Endothelial cell of umbilical vein (primary cell): Measurements from ENCODE around the gene CDC42EP3. TPM values are rescaled to one million over a fixed set of nuclear protein-coding genes. Genes with fewer than 3 reads are reported as not detected.

Experiments
- BruUV-seq: library from RNA; stranded (reverse); fragments of 400-500 nt; replicated peaks from 2 replicates; lab custom pipeline; 2021; lab: Mats Ljungman, UMichigan
- CTCF ChIA-PET: fragments of 300-600, 350-600 bp; sonication (Branson Sonifier 250); formaldehyde crosslinking; loops from one replicate; lab custom pipeline; 2021; ENCODE audit warnings: antibody characterized with exemption, inconsistent platforms; lab: Charles Lee
- POLR2A ChIA-PET: fragments of 300-600, 350-600 bp; sonication (Branson Sonifier 250); formaldehyde crosslinking; loops from one replicate; lab custom pipeline; 2021; ENCODE audit warnings: antibody characterized with exemption, inconsistent platforms; lab: Charles Lee
- DNase-seq: peaks from one replicate; pipeline ENCODE4 v3.0.0-alpha.2; 2011; ENCODE audit warnings: low read depth, low spot score
- FAIRE-seq: peaks from 2 replicates; lab custom pipeline; 2011; peaks lifted over from hg19 to GRCh38; lab: Jason Lieb, UNC
- H2AFZ ChIP-seq: 2 replicates; pipeline ENCODE4 v1.6.0; 2012; ENCODE audit warnings: low read depth, low read length, control low read depth, inconsistent platforms
- H3K27ac ChIP-seq: 2 replicates; pipeline ENCODE4 v1.5.1; 2011; ENCODE audit warnings: low read depth, mild to moderate bottlenecking, control low read depth, low read length, moderate library complexity; ENCODE audit not compliant: insufficient read depth
- H3K27me3 ChIP-seq, 2 experiments: 2 replicates each; pipeline versions ENCODE4 v1.6.0 to v1.6.1; 2011; ENCODE audit warnings: low read length in 2 of 2, mixed read lengths in 1 of 2; ENCODE audit not compliant: control insufficient read depth in 2 of 2, insufficient read depth in 2 of 2
- H3K36me3 ChIP-seq, 2 experiments: 2 replicates in 1 of 2; 3 replicates in 1 of 2; pipeline ENCODE4 v1.5.1; 2011; ENCODE audit warnings: low read length in 2 of 2, mild to moderate bottlenecking in 1 of 2, moderate library complexity in 1 of 2; ENCODE audit not compliant: control insufficient read depth in 2 of 2, insufficient read depth in 2 of 2; ENCODE audit errors: extremely low read depth in 1 of 2
- H3K4me1 ChIP-seq: 3 replicates; pipeline ENCODE4 v1.5.1; 2011; ENCODE audit warnings: mild to moderate bottlenecking, low read length; ENCODE audit not compliant: control insufficient read depth, insufficient read depth; ENCODE audit errors: extremely low read depth
- H3K4me2 ChIP-seq: 2 replicates; pipeline ENCODE4 v1.6.1; 2011; ENCODE audit warnings: low read length, control low read depth, mixed read lengths; ENCODE audit not compliant: insufficient read depth
- H3K4me3 ChIP-seq, 3 experiments: fragments of 200-600 bp in 1 of 3; sonication (generic), shearing (Covaris generic) in 1 of 3; replicated peaks in 1 of 3; 2 replicates each; pipeline ENCODE4 v1.5.1; 2011 to 2016; ENCODE audit warnings: control low read depth in 3 of 3, low read length in 3 of 3, mild to moderate bottlenecking in 2 of 3, inconsistent platforms in 1 of 3, low read depth in 1 of 3, moderate library complexity in 1 of 3; ENCODE audit not compliant: insufficient read depth in 1 of 3
- H3K79me2 ChIP-seq: 2 replicates; pipeline ENCODE4 v1.6.0; 2012; ENCODE audit warnings: low read length, inconsistent platforms; ENCODE audit not compliant: control insufficient read depth, insufficient read depth
- H3K9ac ChIP-seq: replicated peaks from 2 replicates; pipeline ENCODE3; 2011; ENCODE audit warnings: low read length, control low read depth; ENCODE audit not compliant: insufficient read depth; ENCODE audit errors: extremely low read depth
- H3K9me1 ChIP-seq: replicated peaks from 3 replicates; pipeline ENCODE4 v1.6.0; 2011; ENCODE audit warnings: mild to moderate bottlenecking, low read length; ENCODE audit not compliant: control insufficient read depth, insufficient read depth; ENCODE audit errors: extremely low read depth
- H3K9me3 ChIP-seq: replicated peaks from 2 replicates; pipeline ENCODE4 v1.5.1; 2012; ENCODE audit warnings: low read length, inconsistent platforms; ENCODE audit not compliant: control insufficient read depth, insufficient read depth
- H4K20me1 ChIP-seq: replicated peaks from 2 replicates; pipeline ENCODE3; 2011; ENCODE audit warnings: mild to moderate bottlenecking, low read length; ENCODE audit not compliant: control insufficient read depth, insufficient read depth; ENCODE audit errors: extremely low read depth
- CTCF ChIP-seq, 2 donors: IDR thresholded peaks; 1 replicate in 1 of 2; 2 replicates in 1 of 2; pipeline ENCODE4 v1.5.1; 2011; ENCODE audit warnings: low read length in 2 of 2, mild to moderate bottlenecking in 2 of 2, moderate library complexity in 2 of 2, control low read depth in 1 of 2, inconsistent platforms in 1 of 2, low read depth in 1 of 2; ENCODE audit not compliant: insufficient read depth in 1 of 2; ENCODE audit errors: extremely low read depth in 1 of 2
- EZH2 ChIP-seq: IDR thresholded peaks from 2 replicates; pipeline ENCODE4 v1.6.1; 2012; ENCODE audit warnings: borderline replicate concordance, low read depth, mild to moderate bottlenecking, moderate library complexity, low read length, inconsistent platforms; ENCODE audit not compliant: severe bottlenecking
- FOS ChIP-seq: IDR thresholded peaks from 2 replicates; pipeline ENCODE4 v1.6.1; 2011; ENCODE audit warnings: mild to moderate bottlenecking, low read length, moderate library complexity, borderline replicate concordance; ENCODE audit not compliant: insufficient read depth
- GATA2 ChIP-seq: IDR thresholded peaks from 2 replicates; pipeline ENCODE4 v1.7.0; 2011; ENCODE audit warnings: low read depth, mild to moderate bottlenecking, moderate library complexity, mixed read lengths, low read length; ENCODE audit not compliant: insufficient read length, insufficient read depth
- JUN ChIP-seq: IDR thresholded peaks from 2 replicates; pipeline ENCODE4 v1.6.1; 2011; ENCODE audit warnings: borderline replicate concordance, low read depth; ENCODE audit not compliant: insufficient read length, insufficient read depth
- MYC ChIP-seq: IDR thresholded peaks from one replicate; pipeline ENCODE4 v1.6.1; 2011; ENCODE audit warnings: mild to moderate bottlenecking, low read depth, low read length
- POLR2A ChIP-seq: IDR thresholded peaks from 2 replicates; pipeline ENCODE4 v1.6.1; 2012; ENCODE audit warnings: low read depth, mild to moderate bottlenecking, control low read depth, low read length
- POLR2AphosphoS5 ChIP-seq: IDR thresholded peaks from 2 replicates; pipeline ENCODE4 v1.6.1; 2012; ENCODE audit warnings: low read depth, mild to moderate bottlenecking, control low read depth, low read length, moderate library complexity; ENCODE audit not compliant: insufficient read depth
- dilution Hi-C: fragments of 300-500 bp; cut with MboI; formaldehyde crosslinking; loops from one replicate; pipeline ENCODE4 v1.15.0; 2019; ENCODE audit warnings: low sequenced_read_pairs; ENCODE audit not compliant: extremely low pct_ligation_motif_present
- intact Hi-C: fragments of 100-400 bp; cut with micrococcal nuclease; formaldehyde crosslinking; loops from one replicate; pipeline ENCODE4 v1.10.0; 2022
- polyA plus RNA-seq, 4 experiments: library from polyadenylated mRNA; depleted of rRNA in 3 of 4; stranded (reverse) in 3 of 4; unstranded in 1 of 4; fragments of >200 nt; gene quantifications; 2 replicates each; pipeline versions ENCODE4 v1.2.1 to v1.2.3, GENCODE V29; 2011 to 2012; ENCODE audit warnings: missing spikeins in 1 of 4
- total RNA-seq: library from RNA; stranded (reverse); gene quantifications from 2 replicates; pipeline ENCODE4 v1.2.3, GENCODE V29; 2021
- TF ChIP-seq, protein P1 (sequence below): IDR thresholded peaks from 2 replicates; pipeline ENCODE4 v1.6.1; 2011; ENCODE audit not compliant: insufficient read depth, insufficient read length

CDC42EP3 gene
- total and polyA plus RNA-seq, 2 donors (not counting 3 experiments of a cell fraction or from before 2014, with no cell fraction given), result 14.6 to 54.7 TPM

DNA sequence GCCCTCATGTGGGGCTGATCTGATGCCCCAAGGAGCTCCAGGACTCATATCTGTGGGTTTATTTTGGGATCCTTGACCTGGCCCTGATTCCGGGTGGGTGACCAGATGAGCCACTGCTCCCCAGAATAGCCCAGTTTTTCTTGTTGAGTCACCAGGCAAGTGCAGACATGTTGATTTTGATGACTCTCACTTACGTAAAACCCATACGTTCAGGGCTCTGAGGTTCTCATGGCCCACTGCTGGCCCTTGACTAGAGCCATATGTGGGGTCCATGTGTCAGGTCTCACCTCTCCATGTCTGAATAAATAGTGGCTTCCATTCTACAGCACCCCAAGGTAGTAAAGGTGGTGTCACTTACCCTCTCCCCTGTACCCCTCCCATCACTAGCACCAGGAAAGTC, 41.9 kb downstream of the CDC42EP3 start:
- no TSS peak for BruUV-seq
- H3K27ac ChIP-seq, result no peak overlapping the region
- no peak overlapping the region for H2AFZ ChIP-seq
- TF ChIP-seq POLR2A, result no peak
- TF ChIP-seq EZH2, result no peak
- no peak for TF ChIP-seq POLR2AphosphoS5
- no peak for TF ChIP-seq JUN
- no peak for TF ChIP-seq FOS
- no peak for TF ChIP-seq CTCF (IDR thresholded peaks at IDR 0.05; ENCODE audit: extremely low read depth in 1 of 2, insufficient read depth in 1 of 2, low read depth in 1 of 2, low read length in 2 of 2)
- TF ChIP-seq, protein P1, sequence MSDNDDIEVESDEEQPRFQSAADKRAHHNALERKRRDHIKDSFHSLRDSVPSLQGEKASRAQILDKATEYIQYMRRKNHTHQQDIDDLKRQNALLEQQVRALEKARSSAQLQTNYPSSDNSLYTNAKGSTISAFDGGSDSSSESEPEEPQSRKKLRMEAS, result no peak
- no peak for TF ChIP-seq MYC
- no peak for TF ChIP-seq GATA2
- no peaks in the 10 kb centered on the region for H3K79me2 ChIP-seq
- ChIA-PET POLR2A (no interaction called here), CTCF (interaction anchor here (1.5 kb wide), 1 partner anchor 40 kb away, joined by 4 read pairs; no protein-coding TSS in a partner anchor)
- no peaks in the 10 kb centered on the region for H3K36me3 ChIP-seq
- FAIRE-seq, result no peak
- H3K9me3 ChIP-seq, result no peaks in the 10 kb centered on the region
- dilution Hi-C loops, result no loop called here
- DNase-seq, result no peak
- no peak overlapping the region for H3K9ac ChIP-seq
- H3K4me3 ChIP-seq, result no peak overlapping the region
- no peaks in the 10 kb centered on the region for H3K9me1 ChIP-seq
- H4K20me1 ChIP-seq, result no peaks in the 10 kb centered on the region
- H3K27me3 ChIP-seq, result no peaks in the 10 kb centered on the region
- intact Hi-C loops, result no loop called here
- no peak overlapping the region for H3K4me2 ChIP-seq
- H3K4me1 ChIP-seq, result peaks cover 11% of the 10 kb centered on the region
